IMR-90 (cell line): ENCODE measurements around the gene PRKCH. TPM values are rescaled to one million over a fixed set of nuclear protein-coding genes. Genes with fewer than 3 reads are reported as not detected.

Source experiments
- BHLHE40 ChIP-seq: fragments of 150-350 bp; IDR thresholded peaks from 2 replicates; pipeline ENCODE4 v1.6.1; 2016; ENCODE audit warnings: mild to moderate bottlenecking, low read depth, low read length
- RAD21 ChIP-seq: IDR thresholded peaks from 2 replicates; pipeline ENCODE4 v1.6.1; 2012; ENCODE audit warnings: low read length, improper control_type of control experiment
- SMC3 ChIP-seq: fragments of 150-350 bp; IDR thresholded peaks from 2 replicates; pipeline ENCODE4 v1.6.1; 2016; ENCODE audit warnings: low read depth, mild to moderate bottlenecking, antibody characterized with exemption, low read length, moderate library complexity
- polyA plus RNA-seq, 3 experiments: library from polyadenylated mRNA; depleted of rRNA; stranded (reverse); fragments of >200 nt; gene quantifications; 2 replicates each; pipeline ENCODE4 v1.2.3, GENCODE V29; 2012; ENCODE audit warnings: low replicate concordance in 1 of 3
- total RNA-seq: library from RNA; depleted of rRNA; stranded (reverse); fragments of >200 nt; gene quantifications from 2 replicates; pipeline ENCODE4 v1.2.3, GENCODE V29; 2012

The PRKCH gene
- total and polyA plus RNA-seq, 2 of the 4 experiments (the other 2 are of a cell fraction) = 1.6 to 2.3 TPM

DNA sequence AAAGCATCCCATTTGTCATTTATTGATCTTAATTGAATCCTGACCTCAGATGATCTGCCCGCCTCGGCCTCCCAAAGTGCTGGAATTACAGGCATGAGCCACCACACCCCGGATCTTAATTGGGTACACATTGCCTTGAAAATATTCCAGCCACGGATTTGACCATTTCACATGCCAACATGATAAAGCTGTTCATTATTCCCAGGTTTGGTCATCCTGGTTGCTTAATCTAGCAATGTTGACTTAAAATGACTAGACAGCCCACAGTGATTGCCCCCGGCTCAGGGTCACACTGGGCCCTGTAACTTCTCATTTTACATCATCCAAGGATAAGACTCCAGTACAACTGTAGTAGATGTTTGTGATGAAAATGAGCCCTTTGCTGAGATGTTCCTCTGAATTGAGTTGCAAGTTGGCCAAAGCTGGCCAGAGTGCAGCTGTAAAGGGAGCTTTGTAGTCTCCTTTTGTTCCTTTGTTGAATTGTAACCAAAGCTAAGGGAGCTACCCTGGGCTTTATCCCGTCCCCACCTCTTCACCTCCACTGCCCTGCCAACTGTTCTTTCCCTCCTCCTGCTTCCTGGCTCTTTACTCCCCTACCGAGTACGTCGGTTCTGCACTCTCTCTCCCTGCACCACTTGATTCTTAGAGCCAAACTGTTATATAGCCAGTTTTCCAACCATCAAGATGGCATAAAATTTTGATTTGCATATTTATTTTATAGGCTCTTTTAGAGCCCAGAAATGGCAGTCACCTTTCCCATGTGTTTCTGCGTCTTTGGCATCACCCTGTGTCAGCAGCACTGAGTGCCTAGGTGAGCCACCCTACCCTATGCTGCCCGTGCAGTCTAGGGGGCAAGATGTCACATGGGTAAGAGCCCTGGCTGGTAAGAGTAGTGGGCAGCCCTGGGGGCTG is 232.6 kb downstream of the PRKCH start (continued):
- TF ChIP-seq SMC3 (peak; percentile 29; the same call in 1 of the 2 replicates), BHLHE40 (peak; percentile 59; the same call in 1 of the 2 replicates), RAD21 (peak; percentile 38)
